Suprapubic skin (tissue), 3 donors: ENCODE data around the gene AKAP13.
"Not testable (repeated sequence)": the region's sequence is repeated elsewhere in the genome, so short reads cannot be mapped to it uniquely, and the experiment has no call there.

Experiments
- POLR2AphosphoS5 ChIP-seq, 3 donors: sonication (generic); formaldehyde crosslinking; IDR thresholded peaks; one replicate each; pipeline ENCODE4 v1.6.1; 2017; ENCODE audit warnings: antibody characterized with exemption in 3 of 3
- TF ChIP-seq, protein P1 (sequence below), 2 donors: fragments of 200-600 bp in 1 of 2; fragments of 450-650 bp in 1 of 2; sonication (generic) in 1 of 2; IDR thresholded peaks; one replicate each; pipeline ENCODE4 v1.5.1; 2016 to 2019; ENCODE audit warnings: antibody characterized with exemption in 2 of 2, mild to moderate bottlenecking in 1 of 2, moderate library complexity in 1 of 2

DNA sequence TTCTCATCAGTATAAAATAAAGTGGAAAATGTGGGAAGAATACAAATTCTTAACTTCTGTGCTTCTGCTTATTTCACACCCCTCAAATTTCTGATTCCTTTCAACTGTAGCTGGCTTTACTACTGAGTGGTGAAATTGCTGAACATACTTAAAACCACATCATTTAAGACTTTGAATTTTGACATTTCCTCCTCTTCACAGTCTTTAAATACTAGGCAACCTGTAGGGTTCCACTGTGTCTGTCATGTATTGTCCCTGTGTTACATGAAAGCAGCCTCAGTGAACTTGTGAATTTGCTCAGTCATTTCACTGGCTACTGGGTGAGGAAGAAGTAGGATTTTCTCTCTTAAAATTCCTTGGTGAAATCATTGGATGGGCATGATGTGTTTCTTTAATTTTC is 101.1 kb downstream of the AKAP13 start:
- not testable (repeated sequence) for TF ChIP-seq POLR2AphosphoS5 (IDR thresholded peaks at IDR 0.05)
- TF ChIP-seq, protein P1, sequence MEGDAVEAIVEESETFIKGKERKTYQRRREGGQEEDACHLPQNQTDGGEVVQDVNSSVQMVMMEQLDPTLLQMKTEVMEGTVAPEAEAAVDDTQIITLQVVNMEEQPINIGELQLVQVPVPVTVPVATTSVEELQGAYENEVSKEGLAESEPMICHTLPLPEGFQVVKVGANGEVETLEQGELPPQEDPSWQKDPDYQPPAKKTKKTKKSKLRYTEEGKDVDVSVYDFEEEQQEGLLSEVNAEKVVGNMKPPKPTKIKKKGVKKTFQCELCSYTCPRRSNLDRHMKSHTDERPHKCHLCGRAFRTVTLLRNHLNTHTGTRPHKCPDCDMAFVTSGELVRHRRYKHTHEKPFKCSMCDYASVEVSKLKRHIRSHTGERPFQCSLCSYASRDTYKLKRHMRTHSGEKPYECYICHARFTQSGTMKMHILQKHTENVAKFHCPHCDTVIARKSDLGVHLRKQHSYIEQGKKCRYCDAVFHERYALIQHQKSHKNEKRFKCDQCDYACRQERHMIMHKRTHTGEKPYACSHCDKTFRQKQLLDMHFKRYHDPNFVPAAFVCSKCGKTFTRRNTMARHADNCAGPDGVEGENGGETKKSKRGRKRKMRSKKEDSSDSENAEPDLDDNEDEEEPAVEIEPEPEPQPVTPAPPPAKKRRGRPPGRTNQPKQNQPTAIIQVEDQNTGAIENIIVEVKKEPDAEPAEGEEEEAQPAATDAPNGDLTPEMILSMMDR (IDR thresholded peaks at IDR 0.05), result not testable (repeated sequence)
